NCI-H2029 (cell line): ENCODE data around the gene CLPTM1L.
A peak's percentile ranks its signal among the peaks of the same experiment; 100 is the strongest.
"Not testable (repeated sequence)": the region's sequence is repeated elsewhere in the genome, so short reads cannot be mapped to it uniquely, and the experiment has no call there.

Experiments used
- DNase-seq: peaks from one replicate; lab custom pipeline; 2025; lab: John Stamatoyannopoulos, UW

CLPTM1L gene

GRCh38 chr5:1380910-1381309 is 36.0 kb upstream of the CLPTM1L start:
- no peak for DNase-seq

GRCh38 chr5:1380011-1380817 is 35.3 kb upstream of the CLPTM1L start:
- DNase-seq: peak; percentile 61

- DNase-seq: no peak
Observed at GRCh38 chr5:1378866-1379659, 34.2 kb upstream of the CLPTM1L start.

- no peak for DNase-seq
Observed at GRCh38 chr5:1378096-1378495, 33.2 kb upstream of the CLPTM1L start.

- no peak for DNase-seq
Observed at GRCh38 chr5:1376981-1377380, 32.1 kb upstream of the CLPTM1L start.

GRCh38 chr5:1375871-1376810 is 31.2 kb upstream of the CLPTM1L start:
- DNase-seq: no peak

GRCh38 chr5:1374679-1375055 is 29.8 kb upstream of the CLPTM1L start:
- DNase-seq: no peak

GRCh38 chr5:1374030-1374678 is 29.3 kb upstream of the CLPTM1L start:
- DNase-seq: no peak

GRCh38 chr5:1371972-1372342 is 27.1 kb upstream of the CLPTM1L start:
- not testable (repeated sequence) for DNase-seq

- DNase-seq: no peak
Observed at GRCh38 chr5:1371218-1371971, 26.5 kb upstream of the CLPTM1L start.

- no peak for DNase-seq
Observed at GRCh38 chr5:1370006-1370405, 25.1 kb upstream of the CLPTM1L start.

GRCh38 chr5:1368756-1369155 is 23.9 kb upstream of the CLPTM1L start:
- DNase-seq: no peak

- no peak for DNase-seq
Observed at GRCh38 chr5:1368236-1368635, 23.3 kb upstream of the CLPTM1L start.

GRCh38 chr5:1367149-1367548 is 22.2 kb upstream of the CLPTM1L start:
- no peak for DNase-seq

- no peak for DNase-seq
Observed at GRCh38 chr5:1366514-1366913, 21.6 kb upstream of the CLPTM1L start.

GRCh38 chr5:1364211-1364610 is 19.3 kb upstream of the CLPTM1L start:
- DNase-seq: no peak

GRCh38 chr5:1363581-1363980 is 18.7 kb upstream of the CLPTM1L start:
- no peak for DNase-seq

GRCh38 chr5:1363160-1363559 is 18.3 kb upstream of the CLPTM1L start:
- DNase-seq: no peak

- DNase-seq: no peak
Observed at GRCh38 chr5:1362242-1363015, 17.5 kb upstream of the CLPTM1L start.

GRCh38 chr5:1360861-1361260 is 16.0 kb upstream of the CLPTM1L start:
- no peak for DNase-seq
